ENCODE results near the gene DLGAP1.

- TF ChIP-seq, protein P1, sequence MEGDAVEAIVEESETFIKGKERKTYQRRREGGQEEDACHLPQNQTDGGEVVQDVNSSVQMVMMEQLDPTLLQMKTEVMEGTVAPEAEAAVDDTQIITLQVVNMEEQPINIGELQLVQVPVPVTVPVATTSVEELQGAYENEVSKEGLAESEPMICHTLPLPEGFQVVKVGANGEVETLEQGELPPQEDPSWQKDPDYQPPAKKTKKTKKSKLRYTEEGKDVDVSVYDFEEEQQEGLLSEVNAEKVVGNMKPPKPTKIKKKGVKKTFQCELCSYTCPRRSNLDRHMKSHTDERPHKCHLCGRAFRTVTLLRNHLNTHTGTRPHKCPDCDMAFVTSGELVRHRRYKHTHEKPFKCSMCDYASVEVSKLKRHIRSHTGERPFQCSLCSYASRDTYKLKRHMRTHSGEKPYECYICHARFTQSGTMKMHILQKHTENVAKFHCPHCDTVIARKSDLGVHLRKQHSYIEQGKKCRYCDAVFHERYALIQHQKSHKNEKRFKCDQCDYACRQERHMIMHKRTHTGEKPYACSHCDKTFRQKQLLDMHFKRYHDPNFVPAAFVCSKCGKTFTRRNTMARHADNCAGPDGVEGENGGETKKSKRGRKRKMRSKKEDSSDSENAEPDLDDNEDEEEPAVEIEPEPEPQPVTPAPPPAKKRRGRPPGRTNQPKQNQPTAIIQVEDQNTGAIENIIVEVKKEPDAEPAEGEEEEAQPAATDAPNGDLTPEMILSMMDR (IDR thresholded peaks at IDR 0.05; ENCODE audit: low read depth, low read length), result no peak
- no peak for TF ChIP-seq EZH2phosphoT487 (IDR thresholded peaks at IDR 0.05; ENCODE audit: low read depth)
Observed at GRCh38 chr18:4455113-4455811, at the start of gene DLGAP1.
